NCI-H524 (cell line): ENCODE results near the gene GSPT1.
"Not testable (repeated sequence)": the region's sequence is repeated elsewhere in the genome, so short reads cannot be mapped to it uniquely, and the experiment has no call there.

ENCODE experiments used
- DNase-seq, 2 experiments: peaks; one replicate each; lab custom pipeline; 2025; lab: John Stamatoyannopoulos, UW

Gene GSPT1

GRCh38 chr16:11857161-11857560 is 58.6 kb downstream of the GSPT1 start:
- DNase-seq, result no peak

DNA sequence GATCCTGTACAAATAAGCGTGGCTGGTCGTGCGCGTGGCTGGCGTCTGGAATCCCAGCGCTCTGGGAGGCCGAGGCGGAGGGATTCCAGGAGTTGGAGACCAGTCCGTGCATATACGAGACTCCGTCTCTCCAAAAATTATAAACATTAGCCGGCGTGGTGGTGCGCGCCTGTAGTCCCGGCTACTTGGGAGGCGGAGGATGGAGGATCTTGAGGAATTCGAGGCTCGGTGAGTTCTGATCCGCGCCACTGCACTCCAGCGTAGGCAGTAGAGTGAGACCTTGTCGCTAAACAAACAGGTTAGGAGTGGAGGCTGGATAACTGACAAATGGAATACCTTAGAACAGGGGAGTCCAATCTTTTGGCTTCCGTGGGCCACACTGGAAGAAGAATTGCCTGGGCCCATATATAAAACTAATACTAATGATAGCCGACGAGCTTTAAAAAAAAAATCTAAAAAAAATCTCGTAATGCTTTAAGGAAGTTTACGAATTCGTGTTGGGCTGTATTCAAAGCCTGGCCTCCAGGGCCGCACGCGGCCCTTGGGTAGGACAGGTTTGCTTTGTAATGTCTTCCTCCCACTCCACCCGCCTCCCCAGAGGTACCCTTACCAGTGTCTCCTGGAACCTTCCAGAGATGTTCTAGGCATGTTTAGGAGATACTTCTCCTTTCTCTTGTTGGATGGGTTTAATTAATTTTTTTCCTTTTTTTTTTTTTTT is 63.5 kb downstream of the GSPT1 start:
- DNase-seq, result no peak

DNA sequence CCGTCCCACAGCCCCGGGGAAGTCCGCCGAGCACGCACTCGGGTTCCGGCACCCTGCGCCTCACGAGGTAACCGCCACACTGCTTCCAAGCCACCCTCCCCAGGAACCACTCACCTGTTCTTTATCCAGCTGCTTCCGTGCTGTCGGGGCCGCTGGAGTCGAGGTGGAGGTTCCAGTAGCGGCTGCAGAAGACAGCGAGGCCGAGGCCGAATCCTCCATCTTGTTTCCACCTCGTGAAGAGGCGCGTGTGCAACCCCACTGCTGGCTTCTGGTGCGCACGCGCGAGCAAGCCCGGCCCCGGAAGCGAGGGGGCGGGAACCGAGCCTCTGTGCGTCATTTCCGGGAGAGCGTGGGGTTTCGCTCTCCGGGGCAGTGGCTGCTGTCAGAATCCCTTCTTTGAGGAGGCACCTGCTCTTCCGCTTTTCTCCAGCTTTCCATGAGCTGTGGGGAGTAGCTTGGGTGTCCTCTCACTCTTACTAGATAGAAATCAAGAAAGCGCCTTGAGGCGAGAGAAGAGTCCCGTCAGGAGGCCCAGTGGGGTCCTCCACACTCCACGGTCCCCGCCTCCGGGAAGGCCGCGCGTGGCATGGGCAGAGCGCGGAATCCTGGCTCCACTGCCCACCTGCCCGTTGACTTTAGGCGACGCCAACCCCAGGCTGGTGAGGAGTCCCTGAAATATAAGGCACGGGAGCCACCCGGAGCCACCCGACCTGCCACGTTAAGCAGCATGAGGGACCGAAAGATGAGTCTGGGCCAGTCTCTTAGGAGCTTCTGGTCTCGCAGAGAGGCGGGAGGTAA is 64.3 kb downstream of the GSPT1 start, which contains the start of gene RSL1D1:
Gene RSL1D1 (minus strand): TSS at position 249 of the 798 bp plus-strand sequence. CDS start 30 bp downstream, at position 219.
- DNase-seq, result peak; percentile 93

- DNase-seq, result no peak
These were observed 66.9 kb downstream of the GSPT1 start for GRCh38 chr16:11848842-11849241.

DNA sequence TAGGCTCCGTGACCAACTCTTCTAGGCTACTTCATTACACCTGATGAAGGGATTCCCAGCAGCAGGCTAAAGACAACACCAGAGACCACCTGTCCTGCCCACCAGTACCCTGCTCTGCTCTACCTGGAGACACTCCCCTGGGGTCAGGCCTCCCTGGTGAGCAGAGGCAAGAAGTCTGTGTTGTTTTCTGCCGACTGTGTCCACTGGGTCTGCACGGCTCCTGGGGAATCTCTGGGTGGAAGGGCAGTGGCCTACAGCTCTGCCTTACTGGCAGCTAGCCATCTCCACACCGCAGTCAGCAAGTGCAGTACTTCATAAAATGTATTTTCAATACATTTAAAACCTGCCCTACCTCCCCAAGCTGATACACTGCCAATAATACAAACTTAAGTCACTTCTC is 71.3 kb downstream of the GSPT1 start:
- no peak for DNase-seq

DNA sequence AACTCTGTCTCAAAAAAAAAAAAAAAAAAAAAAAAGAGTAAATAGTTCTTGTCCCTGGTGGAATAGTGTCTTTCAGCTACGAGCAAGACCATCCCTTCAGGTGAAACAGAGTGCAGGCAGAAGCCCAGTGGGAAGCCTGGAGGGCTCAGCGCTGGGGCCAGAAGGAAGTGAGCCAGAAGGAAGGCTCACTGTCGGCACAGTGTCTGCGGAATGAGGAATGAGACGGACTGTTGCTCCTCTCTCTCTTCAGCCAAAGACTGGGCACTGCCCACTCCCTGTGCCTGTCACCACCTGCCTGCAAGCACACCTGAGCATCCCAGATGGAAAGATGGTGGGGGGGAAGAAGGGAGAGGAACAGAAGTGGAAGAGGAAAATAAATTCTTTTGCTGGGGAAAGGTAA is 71.9 kb downstream of the GSPT1 start:
- no peak for DNase-seq

DNA sequence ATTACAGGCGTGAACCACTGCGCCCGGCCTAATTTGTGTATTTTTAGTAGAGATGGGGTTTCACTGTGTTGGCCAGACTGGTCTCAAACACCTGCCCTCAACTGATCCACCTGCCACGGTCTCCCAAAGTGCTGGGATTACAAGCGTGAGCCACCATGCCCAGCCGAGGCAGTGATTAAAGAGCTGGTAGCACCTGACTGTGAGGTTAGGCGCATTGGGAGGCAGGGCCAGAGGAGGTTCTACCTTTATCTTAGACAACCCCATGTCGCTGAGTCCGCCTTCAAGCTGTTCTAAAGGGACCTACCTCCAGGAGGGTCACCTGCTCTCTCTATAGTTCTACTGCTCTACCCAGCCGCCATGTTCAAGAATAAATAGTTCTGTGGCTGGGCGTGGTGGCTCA is 72.5 kb downstream of the GSPT1 start:
- no peak for DNase-seq

DNA sequence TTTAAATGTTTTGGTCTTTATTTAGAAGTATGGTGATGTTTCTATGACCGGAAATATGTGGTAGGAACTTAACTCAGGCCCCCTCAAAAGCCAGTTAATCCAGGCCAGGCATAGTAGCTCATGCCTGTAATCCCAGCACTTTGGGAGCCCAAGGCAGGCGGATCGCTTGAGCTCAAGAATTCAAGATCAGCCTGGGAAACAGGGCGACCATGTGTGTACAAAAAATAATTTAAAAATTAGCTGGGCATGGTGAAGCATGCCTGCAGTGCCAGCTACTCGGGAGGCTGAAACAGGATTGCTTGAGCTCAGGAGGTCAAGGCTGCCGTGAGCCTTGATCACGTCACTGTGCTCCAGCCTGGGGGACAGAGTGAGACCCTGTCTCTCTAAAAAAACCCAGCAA is 74.7 kb downstream of the GSPT1 start:
- DNase-seq, result no peak

DNA sequence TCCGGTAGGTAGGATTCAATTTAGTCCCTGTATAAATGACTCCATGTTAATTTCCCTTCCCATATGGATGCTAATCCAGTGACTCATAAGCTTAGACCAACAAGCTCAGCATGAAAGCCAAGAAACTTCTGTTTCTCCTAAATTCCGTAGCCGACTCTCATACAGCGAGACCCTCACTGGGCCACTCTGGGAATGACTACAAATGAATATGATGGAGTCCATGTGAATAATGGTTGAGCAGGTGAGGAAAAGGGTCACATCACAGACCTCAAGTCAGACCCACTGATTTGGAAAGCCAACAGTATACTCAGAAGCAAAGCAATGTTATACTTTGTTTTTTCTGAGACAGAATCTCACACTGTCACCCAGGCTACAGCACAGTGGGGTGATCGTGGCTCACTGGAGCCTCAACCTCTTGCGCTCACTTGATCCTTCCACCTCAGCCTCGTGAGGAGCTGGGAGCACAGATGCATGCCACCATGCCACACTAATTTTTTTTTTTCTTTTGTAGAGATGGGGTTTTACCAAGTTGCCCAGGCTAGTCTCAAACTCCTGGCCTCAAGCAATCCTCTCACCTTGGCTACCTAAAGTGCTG is 79.0 kb downstream of the GSPT1 start:
- peak; percentile 43 to 75 for DNase-seq

GRCh38 chr16:11835891-11836649 is 79.7 kb downstream of the GSPT1 start:
- peak; percentile 92 to 97 for DNase-seq

DNA sequence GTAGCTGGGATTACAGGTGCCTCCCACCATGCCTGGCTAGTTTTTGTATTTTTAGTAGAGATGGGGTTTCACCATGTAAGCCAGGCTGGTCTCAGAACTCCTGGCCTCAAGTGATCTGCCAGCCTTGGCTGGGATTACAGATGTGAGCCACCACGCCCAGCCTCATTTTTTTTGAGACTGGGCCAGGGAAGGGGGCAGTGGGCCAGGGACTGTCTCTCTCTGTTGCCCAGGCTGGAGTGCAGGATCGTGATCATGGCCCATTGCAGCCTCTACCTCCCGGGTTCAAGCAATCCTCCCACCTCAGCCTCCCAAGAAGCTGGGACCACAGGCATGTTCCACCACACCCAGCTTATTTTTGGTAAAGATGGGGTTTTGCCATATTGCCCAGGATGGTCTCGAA is 80.4 kb downstream of the GSPT1 start:
- no peak for DNase-seq

- no peak for DNase-seq
These were observed 81.6 kb downstream of the GSPT1 start for GRCh38 chr16:11833951-11834695.

DNA sequence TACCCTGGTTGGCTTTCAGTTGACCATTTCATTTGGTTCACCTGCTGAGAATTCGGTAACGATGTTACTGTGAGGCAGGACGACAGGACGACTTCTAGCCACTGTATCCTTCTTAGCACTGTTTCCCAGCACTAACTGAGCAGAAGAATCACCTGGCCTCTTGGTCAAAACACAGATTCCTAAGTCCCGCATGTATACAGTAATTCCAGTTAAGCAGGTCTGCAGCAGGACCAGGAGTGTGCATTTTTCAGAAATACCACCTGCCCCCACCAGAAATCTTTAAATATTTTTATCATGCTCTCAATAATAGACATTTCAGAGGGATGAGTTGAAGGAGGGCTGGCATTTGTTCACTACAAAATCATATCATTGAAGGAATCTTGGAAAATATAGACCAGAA is 87.1 kb downstream of the GSPT1 start:
- no peak for DNase-seq

DNA sequence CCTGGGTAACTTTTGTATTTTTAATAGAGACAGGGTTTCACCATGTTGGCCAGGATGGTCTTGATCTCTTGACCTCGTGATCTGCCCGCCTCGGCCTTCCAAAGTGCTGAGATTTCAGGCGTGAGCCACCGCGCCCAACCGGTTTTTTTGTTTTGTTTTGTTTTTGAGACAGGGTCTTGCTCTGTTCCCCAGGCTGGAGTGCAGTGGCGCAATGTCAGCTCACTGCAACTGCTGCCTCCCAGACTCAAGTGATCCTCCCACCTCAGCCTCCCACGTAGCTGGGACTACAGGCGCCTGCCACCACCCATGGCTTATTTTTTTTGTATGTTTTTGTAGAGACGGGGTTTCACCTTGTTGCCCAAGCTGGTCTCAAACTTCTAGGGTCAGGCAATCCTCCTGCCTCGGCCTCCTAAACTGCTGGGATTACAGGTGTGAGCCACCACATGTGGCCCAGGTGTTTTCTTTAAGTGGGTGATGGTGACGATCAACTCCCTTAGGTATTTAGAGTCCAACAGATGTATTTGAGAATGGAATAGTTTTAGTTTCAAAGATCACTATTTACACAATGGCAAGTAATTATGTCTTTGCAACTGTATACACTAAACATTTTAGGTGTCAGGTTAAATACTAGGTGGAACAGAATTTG is 90.1 kb downstream of the GSPT1 start:
- DNase-seq, result not testable (repeated sequence)

DNA sequence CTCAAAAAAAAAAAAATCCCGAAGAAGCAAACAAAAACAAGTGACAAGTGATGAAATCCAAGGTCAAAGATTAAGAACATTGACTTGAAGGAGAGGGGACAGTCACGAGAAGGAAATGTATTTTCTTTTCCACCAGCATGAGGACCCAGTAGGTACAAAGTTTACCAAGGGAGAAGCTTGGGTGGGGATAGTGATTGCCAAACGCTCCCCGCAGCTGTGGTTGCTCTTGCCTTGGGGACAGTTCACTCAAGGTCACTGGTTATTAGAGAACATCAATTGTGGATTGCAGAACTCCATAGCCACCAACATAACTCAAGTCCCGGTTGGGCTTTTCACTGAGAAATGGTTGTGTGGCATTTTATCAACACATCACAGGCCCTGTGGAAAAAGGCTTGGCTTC is 91.4 kb downstream of the GSPT1 start:
- DNase-seq, result no peak

GRCh38 chr16:11823645-11824044 is 92.1 kb downstream of the GSPT1 start:
- DNase-seq, result not testable (repeated sequence)

- no peak for DNase-seq
These were observed 96.0 kb downstream of the GSPT1 start for GRCh38 chr16:11819798-11820197.

DNA sequence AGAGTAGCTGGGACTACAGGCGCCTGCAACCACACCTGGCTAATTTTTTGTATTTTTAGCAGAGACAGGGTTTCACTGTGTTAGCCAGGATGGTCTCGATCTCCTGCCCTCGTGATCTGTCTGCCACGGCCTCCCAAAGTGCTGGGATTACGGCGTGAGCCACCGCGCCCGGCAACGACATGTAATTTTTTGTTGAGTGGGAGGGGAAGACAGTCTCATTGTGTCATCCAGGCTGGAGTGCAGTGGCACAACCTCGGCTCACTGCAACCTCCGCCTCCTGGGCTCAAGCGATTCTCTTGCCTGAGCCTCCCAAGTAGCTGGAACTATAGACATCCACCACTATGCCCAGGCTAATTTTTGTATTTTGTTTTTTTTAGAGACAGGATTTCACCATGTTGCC is 96.8 kb downstream of the GSPT1 start:
- DNase-seq, result not testable (repeated sequence)
